MM.1S (cell line): Measurements from ENCODE around the gene AP5M1.
A peak's percentile ranks its signal among the peaks of the same experiment; 100 is the strongest.

Experiments used
- DNase-seq: peaks from one replicate; pipeline ENCODE4 v3.0.0-alpha.2; 2015
- H2AFZ ChIP-seq: fragments of 300-600 bp; sonication (generic); 2 replicates; pipeline ENCODE4 v1.6.0; 2016; ENCODE audit warnings: antibody characterized with exemption, low read length
- H3F3A ChIP-seq: fragments of 300-600 bp; sonication (generic); 2 replicates; pipeline ENCODE4 v1.6.1; 2016; ENCODE audit warnings: mild to moderate bottlenecking, antibody characterized with exemption, low read length, moderate library complexity, mixed read lengths; ENCODE audit not compliant: insufficient read depth
- H3K27ac ChIP-seq: fragments of 300-600 bp; sonication (generic); 2 replicates; pipeline ENCODE4 v1.5.1; 2016; ENCODE audit warnings: mild to moderate bottlenecking, low read length
- H3K27me3 ChIP-seq: fragments of 300-600 bp; sonication (generic); replicated peaks from 2 replicates; pipeline ENCODE4 v1.6.0; 2016; ENCODE audit warnings: low read length; ENCODE audit not compliant: insufficient read depth
- H3K36me3 ChIP-seq: fragments of 300-600 bp; sonication (generic); replicated peaks from 2 replicates; pipeline ENCODE4 v1.6.1; 2016; ENCODE audit warnings: mild to moderate bottlenecking, low read length, mixed read lengths; ENCODE audit not compliant: insufficient read depth
- H3K4me1 ChIP-seq: fragments of 300-600 bp; sonication (generic); 2 replicates; pipeline ENCODE4 v1.6.1; 2016; ENCODE audit warnings: low read length, mixed read lengths
- H3K4me2 ChIP-seq: fragments of 300-600 bp; sonication (generic); 2 replicates; pipeline ENCODE4 v1.6.0; 2016; ENCODE audit warnings: low read depth, low read length
- H3K4me3 ChIP-seq: fragments of 300-600 bp; sonication (generic); 2 replicates; pipeline ENCODE4 v1.5.1; 2016; ENCODE audit warnings: low read length, mixed read lengths
- H3K79me2 ChIP-seq: fragments of 300-600 bp; sonication (generic); 2 replicates; pipeline ENCODE4 v1.6.1; 2016; ENCODE audit warnings: mixed run types, low read length, mixed read lengths
- H3K9ac ChIP-seq: fragments of 300-600 bp; sonication (generic); 2 replicates; pipeline ENCODE4 v1.6.1; 2016; ENCODE audit warnings: low read length, mixed read lengths
- H3K9me2 ChIP-seq: fragments of 300-600 bp; sonication (generic); replicated peaks from 2 replicates; pipeline ENCODE4 v1.6.1; 2016; ENCODE audit warnings: mild to moderate bottlenecking, low read length, mixed read lengths; ENCODE audit not compliant: insufficient read depth
- H3K9me3 ChIP-seq: fragments of 300-600 bp; sonication (generic); replicated peaks from 2 replicates; pipeline ENCODE4 v1.6.1; 2016; ENCODE audit warnings: mild to moderate bottlenecking, low read length, mixed read lengths; ENCODE audit not compliant: insufficient read depth
- H4K20me1 ChIP-seq: fragments of 300-600 bp; sonication (generic); 2 replicates; pipeline ENCODE4 v1.6.1; 2016; ENCODE audit warnings: mild to moderate bottlenecking, low read length, moderate library complexity, mixed read lengths; ENCODE audit not compliant: insufficient read depth
- CTCF ChIP-seq: fragments of 300-600 bp; sonication (generic); IDR thresholded peaks from 2 replicates; pipeline ENCODE4 v1.5.1; 2016; ENCODE audit warnings: antibody characterized with exemption, low read length, mixed read lengths
- EZH2 ChIP-seq: fragments of 300-600 bp; sonication (generic); optimal IDR thresholded peaks from 2 replicates; pipeline ENCODE3; 2017; ENCODE audit warnings: low read depth, mild to moderate bottlenecking, antibody characterized with exemption, low read length, mixed read lengths
- EZH2phosphoT487 ChIP-seq: fragments of 300-600 bp; sonication (generic); IDR thresholded peaks from 2 replicates; pipeline ENCODE4 v1.6.1; 2018; ENCODE audit warnings: antibody characterized with exemption, low read length

Gene AP5M1

GRCh38 chr14:57314396-57315089 lies 45.8 kb downstream of the AP5M1 start:
- Histone ChIP-seq H3K9ac (no peak overlapping the region), H4K20me1 (no peaks in the 10 kb centered on the region), H3K79me2 (no peaks in the 10 kb centered on the region), H3K36me3 (no peaks in the 10 kb centered on the region), H3K4me3 (no peak overlapping the region), H3K4me2 (no peak overlapping the region), H3K9me3 (no peaks in the 10 kb centered on the region), H3K27ac (no peak overlapping the region), H3F3A (no peaks in the 10 kb centered on the region), H3K9me2 (no peaks in the 10 kb centered on the region), H2AFZ (no peak overlapping the region), H3K4me1 (no peaks in the 10 kb centered on the region), H3K27me3 (no peaks in the 10 kb centered on the region)
- no peak for DNase-seq
- TF ChIP-seq CTCF (no peak), EZH2 (no peak), EZH2phosphoT487 (no peak)

GRCh38 chr14:57317248-57317833 lies 48.6 kb downstream of the AP5M1 start:
- Histone ChIP-seq H2AFZ (no peak overlapping the region), H3K4me1 (no peaks in the 10 kb centered on the region), H3K9me2 (no peaks in the 10 kb centered on the region), H3K4me3 (no peak overlapping the region), H3K27me3 (no peaks in the 10 kb centered on the region), H3K9ac (no peak overlapping the region), H4K20me1 (no peaks in the 10 kb centered on the region), H3K27ac (no peak overlapping the region), H3K36me3 (no peaks in the 10 kb centered on the region), H3F3A (no peaks in the 10 kb centered on the region), H3K79me2 (no peaks in the 10 kb centered on the region), H3K9me3 (no peaks in the 10 kb centered on the region), H3K4me2 (no peak overlapping the region)
- peak; percentile 45 for DNase-seq
- TF ChIP-seq EZH2: no peak
- TF ChIP-seq CTCF: peak; percentile 62

- no peaks in the 10 kb centered on the region for H3K36me3 ChIP-seq
- H3K27ac ChIP-seq: no peak overlapping the region
- DNase-seq: no peak
- H3K4me1 ChIP-seq: no peaks in the 10 kb centered on the region
- no peak overlapping the region for H3K4me2 ChIP-seq
- no peak overlapping the region for H3K9ac ChIP-seq
- H4K20me1 ChIP-seq: no peaks in the 10 kb centered on the region
- H3K4me3 ChIP-seq: no peak overlapping the region
- TF ChIP-seq CTCF: no peak
- no peak for TF ChIP-seq EZH2phosphoT487
- TF ChIP-seq EZH2: no peak
- no peaks in the 10 kb centered on the region for H3K9me2 ChIP-seq
- H3K9me3 ChIP-seq: no peaks in the 10 kb centered on the region
- H3F3A ChIP-seq: no peaks in the 10 kb centered on the region
- H3K79me2 ChIP-seq: no peaks in the 10 kb centered on the region
- no peak overlapping the region for H2AFZ ChIP-seq
- no peaks in the 10 kb centered on the region for H3K27me3 ChIP-seq
These were observed 50.9 kb downstream of the AP5M1 start for GRCh38 chr14:57319636-57320192.
